K562 (cell line): ENCODE data around the gene MALAT1. TPM values are rescaled to one million over a fixed set of nuclear protein-coding genes. Genes with fewer than 3 reads are reported as not detected.

Experiments
- FUS ChIP-seq: fragments of 200-400 bp; formaldehyde crosslinking; optimal IDR thresholded peaks from 2 replicates; pipeline ENCODE3; 2017; ENCODE audit warnings: low read depth, low read length
- HDAC1 ChIP-seq, 2 experiments: fragments of 450-650 bp; IDR thresholded peaks; 2 replicates each; pipeline ENCODE4 v1.6.1; 2016 to 2017; ENCODE audit warnings: inconsistent platforms in 1 of 2, mild to moderate bottlenecking in 1 of 2, moderate library complexity in 1 of 2
- JUN ChIP-seq, 2 experiments: sonication (generic) in 1 of 2; formaldehyde crosslinking in 1 of 2; IDR thresholded peaks; 2 replicates each; pipeline versions ENCODE4 v1.6.1 to v1.8.0; 2012 to 2022; ENCODE audit warnings: borderline replicate concordance in 2 of 2, mild to moderate bottlenecking in 2 of 2, improper control_type of control experiment in 1 of 2, low read depth in 1 of 2, low read length in 1 of 2, missing genetic modification reagents in 1 of 2
- LCOR ChIP-seq: sonication (generic); formaldehyde crosslinking; IDR thresholded peaks from 2 replicates; pipeline ENCODE4 v1.8.0; 2022; ENCODE audit warnings: mild to moderate bottlenecking, missing genetic modification reagents
- MAZ ChIP-seq, 2 experiments: fragments of 450-650 bp in 1 of 2; sonication (generic) in 1 of 2; formaldehyde crosslinking; IDR thresholded peaks in 1 of 2; conservative IDR thresholded peaks in 1 of 2; 2 replicates each; pipeline versions ENCODE4 v1.4.0 to v1.5.0; 2020; ENCODE audit warnings: mild to moderate bottlenecking in 1 of 2, missing genetic modification reagents in 1 of 2
- MCM5 ChIP-seq: fragments of 450-650 bp; IDR thresholded peaks from 2 replicates; pipeline ENCODE4 v1.6.1; 2016; ENCODE audit warnings: low read depth
- MEIS2 ChIP-seq: fragments of 450-650 bp; IDR thresholded peaks from 2 replicates; pipeline ENCODE4 v1.6.1; 2014; ENCODE audit warnings: mild to moderate bottlenecking; ENCODE audit not compliant: partially characterized antibody
- NONO ChIP-seq, 2 experiments: fragments of 200-400 bp in 1 of 2; fragments of 450-650 bp in 1 of 2; formaldehyde crosslinking in 1 of 2; IDR thresholded peaks; 2 replicates each; pipeline ENCODE4 v1.6.1; 2017; ENCODE audit warnings: low read depth in 2 of 2, mild to moderate bottlenecking in 2 of 2, moderate library complexity in 2 of 2, low read length in 1 of 2
- PHF21A ChIP-seq: fragments of 450-650 bp; IDR thresholded peaks from 2 replicates; pipeline ENCODE4 v1.6.1; 2017; ENCODE audit warnings: low read depth, borderline replicate concordance
- PREB ChIP-seq: sonication (generic); formaldehyde crosslinking; IDR thresholded peaks from 2 replicates; pipeline ENCODE4 v1.8.1; 2023; ENCODE audit warnings: mild to moderate bottlenecking, missing genetic modification reagents
- SAP30 ChIP-seq: fragments of 200-600 bp; sonication (generic); IDR thresholded peaks from 2 replicates; pipeline ENCODE4 v1.6.1; 2012; ENCODE audit warnings: borderline replicate concordance, low read depth, mild to moderate bottlenecking, moderate library complexity, low read length, control low read depth, inconsistent platforms; ENCODE audit not compliant: insufficient read depth, poor library complexity, severe bottlenecking
- SIRT6 ChIP-seq: IDR thresholded peaks from one replicate; pipeline ENCODE4 v1.6.1; 2012; ENCODE audit warnings: low read depth, mild to moderate bottlenecking, control low read depth, inconsistent platforms, low read length, moderate library complexity
- TEAD2 ChIP-seq: fragments of 450-650 bp; IDR thresholded peaks from 2 replicates; pipeline ENCODE4 v1.6.1; 2016; ENCODE audit warnings: missing genetic modification characterization, control low read depth, missing compliant biosample characterization
- ZNF518B ChIP-seq: fragments of 250-450 bp; sonication (Bioruptor Pico); IDR thresholded peaks from 2 replicates; pipeline ENCODE4 v1.5.0; 2021; ENCODE audit warnings: mild to moderate bottlenecking, moderate library complexity
- polyA plus RNA-seq, 8 experiments: library from polyadenylated mRNA; depleted of rRNA in 4 of 8; stranded (reverse) in 5 of 8; unstranded in 3 of 8; fragments of >200 nt; fragmentation: Nextera tagmentation in 2 of 8; fragmentation: Illumina TruSeq in 1 of 8; extraction: Ambion mirVana in 2 of 8; extraction: Trizol in 1 of 8; gene quantifications; 2 replicates each; pipeline versions ENCODE4 v1.2.1 to v1.2.3, GENCODE V29; 2011 to 2014; ENCODE audit warnings: inconsistent platforms in 1 of 8, missing spikeins in 1 of 8
- total RNA-seq, 7 experiments: library from RNA; depleted of rRNA in 6 of 7; stranded (reverse); fragments of >200 nt in 6 of 7; fragmentation: Illumina TruSeq in 2 of 7; extraction: Trizol in 2 of 7; gene quantifications; 2 replicates each; pipeline versions ENCODE4 v1.2.1 to v1.2.3, GENCODE V29; 2011 to 2021; ENCODE audit warnings: low replicate concordance in 1 of 7
- TF ChIP-seq, protein P1 (sequence below): IDR thresholded peaks from 3 replicates; pipeline ENCODE4 v1.6.1; 2011; ENCODE audit warnings: borderline replicate concordance, mild to moderate bottlenecking, moderate library complexity; ENCODE audit not compliant: insufficient read length; ENCODE audit errors: extremely low read depth
- TF ChIP-seq, protein P2 (sequence below): fragments of 250-450 bp; sonication (Bioruptor Pico); IDR thresholded peaks from 2 replicates; pipeline ENCODE4 v1.8.0; 2021; ENCODE audit warnings: mild to moderate bottlenecking, moderate library complexity

Gene MALAT1
- total and polyA plus RNA-seq, 9 of the 15 experiments (the other 6 are each of a cell fraction or from before 2014, with no cell fraction given): 363 to 8,715 (median 2,351) TPM

DNA sequence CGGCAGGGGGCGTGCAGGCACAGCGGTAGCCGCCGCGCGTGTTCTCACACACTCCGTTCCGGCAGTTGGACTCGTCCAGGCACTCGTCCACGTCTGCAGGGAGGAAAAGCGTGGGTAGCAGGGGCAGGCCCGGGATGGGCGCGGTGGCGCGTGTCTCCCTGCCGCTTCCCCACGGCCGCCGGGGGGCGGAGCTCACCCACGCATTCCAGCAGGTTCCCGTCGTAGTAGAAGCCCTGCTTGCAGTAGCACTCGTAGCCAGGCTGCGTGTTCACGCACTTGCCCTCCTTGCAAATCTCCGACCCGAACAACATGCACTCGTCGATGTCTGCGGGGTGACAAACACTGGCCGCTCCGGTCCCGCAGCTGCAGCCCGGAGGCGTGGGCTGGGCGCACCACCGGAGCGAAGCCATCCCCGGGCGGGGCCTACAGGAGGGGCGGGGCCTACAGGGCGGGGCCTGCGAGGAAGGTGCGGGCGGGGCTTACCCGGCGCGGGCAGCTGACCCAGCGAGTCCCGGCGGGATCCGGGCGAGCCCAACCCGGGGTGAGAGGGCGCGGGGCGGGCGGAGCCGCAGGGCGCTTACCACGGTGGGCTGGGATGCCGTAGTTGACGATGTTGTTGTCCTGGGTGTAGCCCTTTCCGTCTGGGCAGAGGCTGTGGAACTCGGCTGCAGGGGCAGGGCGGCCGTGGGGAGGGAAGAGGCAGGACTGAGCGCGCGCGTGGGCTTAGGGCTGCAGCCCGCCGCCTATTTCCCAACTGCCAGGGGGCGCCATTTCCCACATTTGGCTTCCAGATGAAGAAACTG, 41.6 kb downstream of the MALAT1 start (continued):
- TF ChIP-seq, protein P1, sequence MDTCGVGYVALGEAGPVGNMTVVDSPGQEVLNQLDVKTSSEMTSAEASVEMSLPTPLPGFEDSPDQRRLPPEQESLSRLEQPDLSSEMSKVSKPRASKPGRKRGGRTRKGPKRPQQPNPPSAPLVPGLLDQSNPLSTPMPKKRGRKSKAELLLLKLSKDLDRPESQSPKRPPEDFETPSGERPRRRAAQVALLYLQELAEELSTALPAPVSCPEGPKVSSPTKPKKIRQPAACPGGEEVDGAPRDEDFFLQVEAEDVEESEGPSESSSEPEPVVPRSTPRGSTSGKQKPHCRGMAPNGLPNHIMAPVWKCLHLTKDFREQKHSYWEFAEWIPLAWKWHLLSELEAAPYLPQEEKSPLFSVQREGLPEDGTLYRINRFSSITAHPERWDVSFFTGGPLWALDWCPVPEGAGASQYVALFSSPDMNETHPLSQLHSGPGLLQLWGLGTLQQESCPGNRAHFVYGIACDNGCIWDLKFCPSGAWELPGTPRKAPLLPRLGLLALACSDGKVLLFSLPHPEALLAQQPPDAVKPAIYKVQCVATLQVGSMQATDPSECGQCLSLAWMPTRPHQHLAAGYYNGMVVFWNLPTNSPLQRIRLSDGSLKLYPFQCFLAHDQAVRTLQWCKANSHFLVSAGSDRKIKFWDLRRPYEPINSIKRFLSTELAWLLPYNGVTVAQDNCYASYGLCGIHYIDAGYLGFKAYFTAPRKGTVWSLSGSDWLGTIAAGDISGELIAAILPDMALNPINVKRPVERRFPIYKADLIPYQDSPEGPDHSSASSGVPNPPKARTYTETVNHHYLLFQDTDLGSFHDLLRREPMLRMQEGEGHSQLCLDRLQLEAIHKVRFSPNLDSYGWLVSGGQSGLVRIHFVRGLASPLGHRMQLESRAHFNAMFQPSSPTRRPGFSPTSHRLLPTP: no peak
- no peak for TF ChIP-seq MEIS2
- TF ChIP-seq MCM5: no peak
- no peak for TF ChIP-seq PHF21A
- peak; percentile 89 to 92 for TF ChIP-seq MAZ (CRISPR knock-in tag; conservative IDR thresholded peaks at IDR 0.05 in 1 of 2, IDR thresholded peaks at IDR 0.05 in 1 of 2)
- peak; percentile 90 for TF ChIP-seq SAP30
- TF ChIP-seq LCOR (CRISPR knock-in tag): peak; percentile 26; the same call in 1 of the 2 replicates
- no peak for TF ChIP-seq FUS
- no peak for TF ChIP-seq NONO (IDR thresholded peaks at IDR 0.05; ENCODE audit: low read depth in 2 of 2, low read length in 1 of 2)
- no peak for TF ChIP-seq PREB (CRISPR knock-in tag)
- TF ChIP-seq TEAD2 (tag): 0 out of 2 replicates have a peak, but pooled peaks have one; percentile 41
- peak in 1 of 2 experiments; percentile 93; a peak in 2 of 4 replicates for TF ChIP-seq HDAC1 (IDR thresholded peaks at IDR 0.05)
- no peak for TF ChIP-seq JUN (IDR thresholded peaks at IDR 0.05; ENCODE audit: borderline replicate concordance, low read depth, low read length)
- TF ChIP-seq JUN (CRISPR knock-in tag; IDR thresholded peaks at IDR 0.05; ENCODE audit: borderline replicate concordance): peak; percentile 60; the same call in 1 of the 2 replicates
- TF ChIP-seq ZNF518B (CRISPR knock-in tag): no peak
- TF ChIP-seq, protein P2, sequence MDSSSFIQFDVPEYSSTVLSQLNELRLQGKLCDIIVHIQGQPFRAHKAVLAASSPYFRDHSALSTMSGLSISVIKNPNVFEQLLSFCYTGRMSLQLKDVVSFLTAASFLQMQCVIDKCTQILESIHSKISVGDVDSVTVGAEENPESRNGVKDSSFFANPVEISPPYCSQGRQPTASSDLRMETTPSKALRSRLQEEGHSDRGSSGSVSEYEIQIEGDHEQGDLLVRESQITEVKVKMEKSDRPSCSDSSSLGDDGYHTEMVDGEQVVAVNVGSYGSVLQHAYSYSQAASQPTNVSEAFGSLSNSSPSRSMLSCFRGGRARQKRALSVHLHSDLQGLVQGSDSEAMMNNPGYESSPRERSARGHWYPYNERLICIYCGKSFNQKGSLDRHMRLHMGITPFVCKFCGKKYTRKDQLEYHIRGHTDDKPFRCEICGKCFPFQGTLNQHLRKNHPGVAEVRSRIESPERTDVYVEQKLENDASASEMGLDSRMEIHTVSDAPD (CRISPR knock-in tag): no peak
- TF ChIP-seq SIRT6: no peak
